ENCODE measurements around the gene KANK3. TPM values are rescaled to one million over a fixed set of nuclear protein-coding genes. Genes with fewer than 3 reads are reported as not detected.

KANK3 gene
- total RNA-seq, 1 experiment from 2014 or later, result 1.2 TPM

DNA sequence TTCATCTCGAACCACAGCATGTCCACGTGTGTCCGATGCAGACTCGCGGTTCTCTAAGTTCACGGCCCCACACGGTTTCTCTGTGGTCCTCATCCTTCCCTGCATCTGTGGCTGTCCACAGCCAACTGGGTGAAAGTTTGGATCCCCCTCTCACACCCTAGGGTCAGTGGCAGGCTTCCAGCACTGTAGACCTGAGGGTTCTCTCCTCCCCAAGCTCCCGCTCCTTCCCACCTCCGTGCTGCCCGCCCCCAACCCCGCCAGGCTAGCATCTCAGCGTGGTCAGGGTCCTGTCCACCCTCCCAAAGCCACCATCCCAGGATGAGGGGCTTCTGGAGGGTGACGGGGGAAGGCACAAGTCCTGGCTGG, 23.9 kb upstream of the KANK3 start:
- peak overlapping the region in 1 of 2 experiments; percentile 39; a peak in 2 of 4 replicates for H3K4me3 ChIP-seq (ENCODE audit: low read depth in 2 of 2, low read length in 2 of 2)
- no peak for ATAC-seq
- in situ Hi-C loops (cut with HindIII; ENCODE audit: low pct_unique_long_range_greater_than_20kb, low sequenced_read_pairs), result no loop called here

DNA sequence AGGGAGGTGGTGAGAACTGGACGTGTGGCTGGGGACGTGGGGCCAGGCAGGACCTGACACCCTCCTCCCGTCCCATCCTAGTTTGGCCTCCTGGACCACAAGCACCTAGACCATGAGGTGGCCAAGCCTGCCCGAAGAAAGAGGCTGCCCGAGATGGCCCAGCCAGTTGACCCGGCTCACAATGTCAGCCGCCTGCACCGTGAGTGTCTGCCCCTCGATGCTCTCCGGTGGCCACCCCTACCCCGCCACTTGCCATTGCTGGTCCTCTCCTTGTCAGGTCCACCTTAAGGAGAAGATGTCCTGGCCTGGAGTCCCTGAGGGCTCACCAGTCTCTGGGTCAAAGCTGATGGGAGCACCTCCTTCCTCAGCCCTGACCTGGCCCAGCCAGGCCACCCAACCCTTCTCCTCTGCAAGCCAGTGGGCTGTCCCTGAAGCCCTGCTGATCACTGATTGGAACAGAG, 23.1 kb upstream of the KANK3 start:
- Histone ChIP-seq H3K4me3 (ENCODE audit: low read depth in 2 of 2, low read length in 2 of 2) (peak overlapping the region in 1 of 2 experiments; percentile 75; a peak in 3 of 4 replicates), H3K27ac (ENCODE audit: low read length) (peak overlapping the region; percentile 57; the same call in 1 of the 2 replicates), H3K27me3 (ENCODE audit: control insufficient read depth, insufficient read depth, low read length) (no peaks in the 10 kb centered on the region), H3K9me3 (ENCODE audit: control insufficient read depth, insufficient read depth, low read depth, low read length) (no peaks in the 10 kb centered on the region), H3K4me1 (ENCODE audit: control insufficient read depth, insufficient read depth, low read length) (peaks cover 29% of the 10 kb centered on the region), H3K36me3 (ENCODE audit: control insufficient read depth, insufficient read depth, low read length) (no peaks in the 10 kb centered on the region; the same call in 1 of the 2 replicates)
- no peak for ATAC-seq
- intact Hi-C loops (cut with micrococcal nuclease; ENCODE audit: unreplicated experiment), result no loop called here
- ChIA-PET POLR2A (interaction anchor here (0.6 kb wide), 1 partner anchor 40 kb away, joined by 3 read pairs; no protein-coding TSS in a partner anchor), CTCF (no interaction called here)
- DNase-seq (ENCODE audit: low read depth, low spot score), result no peak
- no TSS peak for BruUV-seq (replicated peaks)
- TF ChIP-seq SIN3A (IDR thresholded peaks at IDR 0.05; ENCODE audit: borderline replicate concordance, insufficient read depth, low read depth, low read length) (no peak), POLR2AphosphoS5 (IDR thresholded peaks at IDR 0.05; ENCODE audit: low read depth, low read length) (no peak), TCF7L2 (IDR thresholded peaks at IDR 0.05; ENCODE audit: low read depth, low read length) (no peak)
- TF ChIP-seq, protein P1, sequence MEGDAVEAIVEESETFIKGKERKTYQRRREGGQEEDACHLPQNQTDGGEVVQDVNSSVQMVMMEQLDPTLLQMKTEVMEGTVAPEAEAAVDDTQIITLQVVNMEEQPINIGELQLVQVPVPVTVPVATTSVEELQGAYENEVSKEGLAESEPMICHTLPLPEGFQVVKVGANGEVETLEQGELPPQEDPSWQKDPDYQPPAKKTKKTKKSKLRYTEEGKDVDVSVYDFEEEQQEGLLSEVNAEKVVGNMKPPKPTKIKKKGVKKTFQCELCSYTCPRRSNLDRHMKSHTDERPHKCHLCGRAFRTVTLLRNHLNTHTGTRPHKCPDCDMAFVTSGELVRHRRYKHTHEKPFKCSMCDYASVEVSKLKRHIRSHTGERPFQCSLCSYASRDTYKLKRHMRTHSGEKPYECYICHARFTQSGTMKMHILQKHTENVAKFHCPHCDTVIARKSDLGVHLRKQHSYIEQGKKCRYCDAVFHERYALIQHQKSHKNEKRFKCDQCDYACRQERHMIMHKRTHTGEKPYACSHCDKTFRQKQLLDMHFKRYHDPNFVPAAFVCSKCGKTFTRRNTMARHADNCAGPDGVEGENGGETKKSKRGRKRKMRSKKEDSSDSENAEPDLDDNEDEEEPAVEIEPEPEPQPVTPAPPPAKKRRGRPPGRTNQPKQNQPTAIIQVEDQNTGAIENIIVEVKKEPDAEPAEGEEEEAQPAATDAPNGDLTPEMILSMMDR (IDR thresholded peaks at IDR 0.05), result no peak
- TF ChIP-seq, protein P2, sequence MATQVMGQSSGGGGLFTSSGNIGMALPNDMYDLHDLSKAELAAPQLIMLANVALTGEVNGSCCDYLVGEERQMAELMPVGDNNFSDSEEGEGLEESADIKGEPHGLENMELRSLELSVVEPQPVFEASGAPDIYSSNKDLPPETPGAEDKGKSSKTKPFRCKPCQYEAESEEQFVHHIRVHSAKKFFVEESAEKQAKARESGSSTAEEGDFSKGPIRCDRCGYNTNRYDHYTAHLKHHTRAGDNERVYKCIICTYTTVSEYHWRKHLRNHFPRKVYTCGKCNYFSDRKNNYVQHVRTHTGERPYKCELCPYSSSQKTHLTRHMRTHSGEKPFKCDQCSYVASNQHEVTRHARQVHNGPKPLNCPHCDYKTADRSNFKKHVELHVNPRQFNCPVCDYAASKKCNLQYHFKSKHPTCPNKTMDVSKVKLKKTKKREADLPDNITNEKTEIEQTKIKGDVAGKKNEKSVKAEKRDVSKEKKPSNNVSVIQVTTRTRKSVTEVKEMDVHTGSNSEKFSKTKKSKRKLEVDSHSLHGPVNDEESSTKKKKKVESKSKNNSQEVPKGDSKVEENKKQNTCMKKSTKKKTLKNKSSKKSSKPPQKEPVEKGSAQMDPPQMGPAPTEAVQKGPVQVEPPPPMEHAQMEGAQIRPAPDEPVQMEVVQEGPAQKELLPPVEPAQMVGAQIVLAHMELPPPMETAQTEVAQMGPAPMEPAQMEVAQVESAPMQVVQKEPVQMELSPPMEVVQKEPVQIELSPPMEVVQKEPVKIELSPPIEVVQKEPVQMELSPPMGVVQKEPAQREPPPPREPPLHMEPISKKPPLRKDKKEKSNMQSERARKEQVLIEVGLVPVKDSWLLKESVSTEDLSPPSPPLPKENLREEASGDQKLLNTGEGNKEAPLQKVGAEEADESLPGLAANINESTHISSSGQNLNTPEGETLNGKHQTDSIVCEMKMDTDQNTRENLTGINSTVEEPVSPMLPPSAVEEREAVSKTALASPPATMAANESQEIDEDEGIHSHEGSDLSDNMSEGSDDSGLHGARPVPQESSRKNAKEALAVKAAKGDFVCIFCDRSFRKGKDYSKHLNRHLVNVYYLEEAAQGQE (IDR thresholded peaks at IDR 0.05; ENCODE audit: insufficient read depth in 1 of 2, low read depth in 2 of 2, low read length in 1 of 2), result no peak
- in situ Hi-C loops (cut with HindIII; ENCODE audit: low pct_unique_long_range_greater_than_20kb, low sequenced_read_pairs), result no loop called here

More for the DNA sequence above, 23.9 kb upstream of the KANK3 start:
- Histone ChIP-seq H3K27ac (ENCODE audit: low read length) (peak overlapping the region; percentile 79), H3K36me3 (ENCODE audit: control insufficient read depth, insufficient read depth, low read length) (no peaks in the 10 kb centered on the region; the same call in 1 of the 2 replicates), H3K27me3 (ENCODE audit: control insufficient read depth, insufficient read depth, low read length) (no peaks in the 10 kb centered on the region), H3K9me3 (ENCODE audit: control insufficient read depth, insufficient read depth, low read depth, low read length) (no peaks in the 10 kb centered on the region), H3K4me1 (ENCODE audit: control insufficient read depth, insufficient read depth, low read length) (peaks cover 25% of the 10 kb centered on the region)
- ChIA-PET CTCF (no interaction called here), POLR2A (no interaction called here)
- no TSS peak for BruUV-seq (replicated peaks)
- no peak for DNase-seq (ENCODE audit: low read depth, low spot score)
- intact Hi-C loops (cut with micrococcal nuclease; ENCODE audit: unreplicated experiment), result no loop called here
- TF ChIP-seq TCF7L2 (IDR thresholded peaks at IDR 0.05; ENCODE audit: low read depth, low read length) (no peak), SIN3A (IDR thresholded peaks at IDR 0.05; ENCODE audit: borderline replicate concordance, insufficient read depth, low read depth, low read length) (no peak), POLR2AphosphoS5 (IDR thresholded peaks at IDR 0.05; ENCODE audit: low read depth, low read length) (no peak)
- TF ChIP-seq, protein P2 (IDR thresholded peaks at IDR 0.05; ENCODE audit: insufficient read depth in 1 of 2, low read depth in 2 of 2, low read length in 1 of 2), result no peak
- TF ChIP-seq, protein P1 (IDR thresholded peaks at IDR 0.05), result no peak
